Ovary (tissue), 9 donors: ENCODE results near the gene NOXO1. TPM values are rescaled to one million over a fixed set of nuclear protein-coding genes. Genes with fewer than 3 reads are reported as not detected.
"Not testable (repeated sequence)": the region's sequence is repeated elsewhere in the genome, so short reads cannot be mapped to it uniquely, and the experiment has no call there.

Experiments used
- DNase-seq, 5 donors: peaks; one replicate each; pipeline ENCODE4 v3.0.0-alpha.2; 2019 to 2020
- H3K27ac ChIP-seq, 2 donors: fragments of 200-600 bp; one replicate each; pipeline versions ENCODE4 v1.5.1 to v1.8.0; 2019 to 2022
- H3K27me3 ChIP-seq: fragments of 200-600 bp; one replicate; pipeline ENCODE4 v1.8.0; 2022
- H3K36me3 ChIP-seq: fragments of 200-600 bp; sonication (generic); one replicate; pipeline ENCODE4 v1.5.1; 2019
- H3K4me1 ChIP-seq: one replicate; pipeline ENCODE4 v1.8.1; 2013; ENCODE audit warnings: mild to moderate bottlenecking, moderate library complexity; ENCODE audit not compliant: insufficient read depth
- H3K4me3 ChIP-seq: fragments of 200-600 bp; sonication (generic); one replicate; pipeline ENCODE4 v1.5.1; 2017
- H3K9me3 ChIP-seq, 2 donors: fragments of 200-600 bp in 1 of 2; sonication (generic) in 1 of 2; one replicate each; pipeline versions ENCODE4 v1.5.1 to v1.8.1; 2013 to 2019; ENCODE audit warnings: mild to moderate bottlenecking in 1 of 2, moderate library complexity in 1 of 2
- CTCF ChIP-seq, 3 donors: fragments of 450-650 bp in 2 of 3; fragments of 200-600 bp in 1 of 3; IDR thresholded peaks; one replicate each; pipeline versions ENCODE4 v1.5.1 to v1.8.0; 2016 to 2022; ENCODE audit warnings: antibody characterized with exemption in 3 of 3, mild to moderate bottlenecking in 1 of 3
- EP300 ChIP-seq: sonication (generic); formaldehyde crosslinking; IDR thresholded peaks from one replicate; pipeline ENCODE4 v1.6.1; 2017; ENCODE audit warnings: antibody characterized with exemption
- POLR2A ChIP-seq: fragments of 450-650 bp; IDR thresholded peaks from one replicate; pipeline ENCODE4 v1.6.1; 2017; ENCODE audit warnings: antibody characterized with exemption, mild to moderate bottlenecking, moderate library complexity
- WGBS, 3 donors: extraction: QIAGEN DNeasy Blood & Tissue Kit in 1 of 3; methylation state at CpG; one replicate each; pipeline versions ENCODE4 v1.1.5 to v1.1.7; 2013 to 2017; 5-methylcytosine and 5-hydroxymethylcytosine counted together
- intact Hi-C, 4 donors: fragments of 100-400 bp; cut with DNase I; formaldehyde crosslinking; loops; one replicate each; pipeline versions ENCODE4 v1.11.0 to v1.15.1; 2022 to 2023
- polyA plus RNA-seq, 2 donors: library from polyadenylated mRNA; stranded (reverse); fragments of 200-250 nt in 1 of 2; fragments of 350-450 nt in 1 of 2; fragmentation: Illumina TruSeq in 1 of 2; extraction: RNeasy Lipid Tissue Mini Kit (QIAGEN cat#74804) in 1 of 2; gene quantifications; one replicate each; pipeline ENCODE4 v1.2.3, GENCODE V29; 2013 to 2014
- total RNA-seq, 7 donors: library from RNA; depleted of rRNA in 2 of 7; stranded (reverse); fragments of >200 nt in 2 of 7; fragmentation: NEBNext Ultra II Directional in 3 of 7; extraction: Animal tissue kit (Norgen Biotek cat#: 25700) in 3 of 7; gene quantifications; one replicate each; pipeline versions ENCODE4 v1.1.0 to v1.2.4, GENCODE V29; 2016 to 2023
- donor health status: DM: no; HTN: no; CAD: no; lungs with moderate emphysema.
- donor health status: DM: no; HTN: no; CAD: no.
- donor health status: Bipolar disorder and iron deficiency.
- donor health status: DM: yes; HTN: yes; CAD: no.
- donor health status: DM: no; HTN: no; CAD: no.
- donor health status: DM: yes; HTN: yes; CAD: no.

The NOXO1 gene
- total and polyA plus RNA-seq, 9 donors = 0.36 to 1.3 (median 0.48) TPM; not detected in 4

GRCh38 chr16:1965396-1966001, 15.8 kb downstream of the NOXO1 start:
- intact Hi-C loops = loop anchor here in 1 of 4 donors (10.0 kb wide), 1 partner anchor 1331 kb away; the partner anchor contains the start of genes METTL26 and WFIKKN1
- H3K27me3 ChIP-seq = no peaks in the 10 kb centered on the region
- H3K4me1 ChIP-seq = peaks cover 12% of the 10 kb centered on the region
- TF ChIP-seq EP300 (no peak), CTCF (IDR thresholded peaks at IDR 0.05) (no peak), POLR2A (no peak)
- peak overlapping the region; percentile 87 to 89 for H3K27ac ChIP-seq
- WGBS, 3 donors = 17 to 21% (median 19%) methylated on average over 24 of the region's 24 CpGs
- H3K9me3 ChIP-seq = no peaks in the 10 kb centered on the region
- H3K4me3 ChIP-seq = peak overlapping the region; percentile 92
- DNase-seq = no peak
- H3K36me3 ChIP-seq = no peaks in the 10 kb centered on the region

GRCh38 chr16:1964506-1965395, 16.5 kb downstream of the NOXO1 start, which contains the start of gene RPS2:
Gene RPS2 (minus strand): TSS chr16:1964826. CDS start chr16:1964625, 201 bp downstream.
- peaks cover 12% of the 10 kb centered on the region for H3K4me1 ChIP-seq
- peak within 1 kb of the TSS; percentile 92 for H3K4me3 ChIP-seq
- DNase-seq = peak; percentile 99 to 100 (median 99)
- 0 to 2% (median 1%) methylated on average over 69 to 97 of the region's 97 CpGs for WGBS, 3 donors
- H3K27me3 ChIP-seq = no peaks in the 10 kb centered on the region
- H3K27ac ChIP-seq = peak within 1 kb of the TSS; percentile 87 to 89
- TF ChIP-seq POLR2A (peak; percentile 98), EP300 (peak; percentile 75), CTCF (IDR thresholded peaks at IDR 0.05) (peak in 2 of 3 donors; percentile 23 to 39)
- no peaks in the 10 kb centered on the region for H3K36me3 ChIP-seq
- intact Hi-C loops = loop anchor here in 1 of 4 donors (10.0 kb wide), 1 partner anchor 1330 kb away; the partner anchor contains the start of genes METTL26 and WFIKKN1
- no peaks in the 10 kb centered on the region for H3K9me3 ChIP-seq

- TF ChIP-seq CTCF (IDR thresholded peaks at IDR 0.05) (no peak), POLR2A (no peak), EP300 (no peak)
- H3K9me3 ChIP-seq = no peaks in the 10 kb centered on the region
- peaks cover 14% of the 10 kb centered on the region for H3K4me1 ChIP-seq
- peak overlapping the region; percentile 92 for H3K4me3 ChIP-seq
- 6 to 11% (median 7%) methylated on average over 34 to 44 of the region's 44 CpGs for WGBS, 3 donors
- no peaks in the 10 kb centered on the region for H3K27me3 ChIP-seq
- intact Hi-C loops = loop anchor here in 1 of 4 donors (10.0 kb wide), 1 partner anchor 1329 kb away; the partner anchor contains the start of genes METTL26 and WFIKKN1
- no peaks in the 10 kb centered on the region for H3K36me3 ChIP-seq
- H3K27ac ChIP-seq = peak overlapping the region; percentile 87 to 89
- DNase-seq = peak in 2 of 5 donors; percentile 52 to 60
These were observed 17.3 kb downstream of the NOXO1 start for GRCh38 chr16:1963806-1964505.

- not testable (repeated sequence) for H3K4me3 ChIP-seq, H3K27me3 ChIP-seq, H3K27ac ChIP-seq, H3K9me3 ChIP-seq, H3K36me3 ChIP-seq
- WGBS, 3 donors = 73 to 83% (median 74%) methylated on average over 35 to 37 of the region's 37 CpGs
- DNase-seq = peak in 1 of 5 donors; percentile 38
- intact Hi-C loops = loop anchor here in 1 of 4 donors (10.0 kb wide), 1 partner anchor 1328 kb away; the partner anchor contains the start of genes METTL26 and WFIKKN1
- H3K4me1 ChIP-seq = peaks cover 14% of the 10 kb centered on the region
These were observed 18.8 kb downstream of the NOXO1 start for GRCh38 chr16:1962161-1963153.
